Fibroblast of lung (primary cell): Measurements from ENCODE around the gene ABCG5. TPM values are rescaled to one million over a fixed set of nuclear protein-coding genes. Genes with fewer than 3 reads are reported as not detected.

Experiments
- DNase-seq, 2 donors: peaks; one replicate each; pipeline versions ENCODE4 v3.0.0 to v3.0.0-alpha.2; 2010; ENCODE audit warnings: low read depth in 2 of 2
- H2AFZ ChIP-seq: 2 replicates; pipeline ENCODE4 v1.5.1; 2012; ENCODE audit warnings: low read length, control low read depth, inconsistent platforms
- H3K27ac ChIP-seq: 2 replicates; pipeline ENCODE4 v1.5.1; 2011; ENCODE audit warnings: low read length, control low read depth; ENCODE audit not compliant: insufficient read depth
- H3K27me3 ChIP-seq: 2 replicates; pipeline ENCODE4 v1.5.1; 2011; ENCODE audit warnings: mild to moderate bottlenecking, low read length; ENCODE audit not compliant: control insufficient read depth, insufficient read depth
- H3K36me3 ChIP-seq: 2 replicates; pipeline ENCODE4 v1.5.1; 2011; ENCODE audit warnings: low read length; ENCODE audit not compliant: control insufficient read depth, insufficient read depth
- H3K4me1 ChIP-seq: 2 replicates; pipeline ENCODE4 v1.5.1; 2011; ENCODE audit warnings: low read length; ENCODE audit not compliant: control insufficient read depth, insufficient read depth; ENCODE audit errors: extremely low read depth
- H3K4me2 ChIP-seq: 2 replicates; pipeline ENCODE4 v1.5.1; 2011; ENCODE audit warnings: low read length, control low read depth; ENCODE audit not compliant: insufficient read depth; ENCODE audit errors: extremely low read depth
- H3K4me3 ChIP-seq, 4 experiments: fragments of 200-600 bp in 1 of 4; sonication (generic) in 1 of 4; replicated peaks in 1 of 4; 2 replicates each; pipeline ENCODE4 v1.5.1; 2011 to 2016; ENCODE audit warnings: low read length in 4 of 4, low read depth in 3 of 4, mild to moderate bottlenecking in 3 of 4, control low read depth in 2 of 4, inconsistent platforms in 1 of 4, mixed read lengths in 1 of 4; ENCODE audit not compliant: insufficient read depth in 1 of 4; ENCODE audit errors: control extremely low read depth in 1 of 4
- H3K79me2 ChIP-seq: 2 replicates; pipeline ENCODE4 v1.5.1; 2012; ENCODE audit warnings: mild to moderate bottlenecking, low read length, inconsistent platforms; ENCODE audit not compliant: control insufficient read depth, insufficient read depth
- H3K9ac ChIP-seq: 2 replicates; pipeline ENCODE4 v1.5.1; 2011; ENCODE audit warnings: mild to moderate bottlenecking, low read length, control low read depth; ENCODE audit not compliant: insufficient read depth
- H3K9me3 ChIP-seq: 2 replicates; pipeline ENCODE4 v1.5.1; 2012; ENCODE audit warnings: low read depth, low read length; ENCODE audit not compliant: control insufficient read depth, insufficient read depth
- H4K20me1 ChIP-seq: 2 replicates; pipeline ENCODE4 v1.5.1; 2011; ENCODE audit warnings: low read length; ENCODE audit not compliant: control insufficient read depth, insufficient read depth; ENCODE audit errors: extremely low read depth
- EZH2 ChIP-seq: IDR thresholded peaks from 2 replicates; pipeline ENCODE4 v1.5.1; 2012; ENCODE audit warnings: low read length, control low read depth, mild to moderate bottlenecking; ENCODE audit errors: missing control alignments
- polyA plus RNA-seq, 2 donors: library from polyadenylated mRNA; depleted of rRNA in 1 of 2; stranded (reverse) in 1 of 2; unstranded in 1 of 2; fragments of >200 nt; gene quantifications; 2 replicates each; pipeline ENCODE4 v1.2.1, GENCODE V29; 2011 to 2012; ENCODE audit warnings: missing spikeins in 1 of 2
- total RNA-seq: library from RNA; depleted of rRNA; stranded (reverse); fragments of >200 nt; gene quantifications from 2 replicates; pipeline ENCODE4 v1.2.1, GENCODE V29; 2014
- TF ChIP-seq, protein P1 (sequence below), 2 donors: IDR thresholded peaks in 1 of 2; conservative IDR thresholded peaks in 1 of 2; 1 replicate in 1 of 2; 2 replicates in 1 of 2; pipeline ENCODE4 v1.5.1; 2011 to 2012; ENCODE audit warnings: low read length in 2 of 2, control low read depth in 1 of 2, inconsistent platforms in 1 of 2, low read depth in 1 of 2, mild to moderate bottlenecking in 1 of 2

The ABCG5 gene
- total and polyA plus RNA-seq, 2 donors (not counting 1 experiment from before 2014, with no cell fraction given) = not detected

GRCh38 chr2:43840965-43841364 is 2.3 kb upstream of the ABCG5 start:
- no peak overlapping the region for H3K9ac ChIP-seq
- H3K79me2 ChIP-seq = no peaks in the 10 kb centered on the region
- H3K4me3 ChIP-seq = no peak overlapping the region
- no peak overlapping the region for H3K27ac ChIP-seq
- H3K27me3 ChIP-seq = peaks cover 14% of the 10 kb centered on the region
- no peak for DNase-seq
- H4K20me1 ChIP-seq = no peaks in the 10 kb centered on the region
- TF ChIP-seq, protein P1, sequence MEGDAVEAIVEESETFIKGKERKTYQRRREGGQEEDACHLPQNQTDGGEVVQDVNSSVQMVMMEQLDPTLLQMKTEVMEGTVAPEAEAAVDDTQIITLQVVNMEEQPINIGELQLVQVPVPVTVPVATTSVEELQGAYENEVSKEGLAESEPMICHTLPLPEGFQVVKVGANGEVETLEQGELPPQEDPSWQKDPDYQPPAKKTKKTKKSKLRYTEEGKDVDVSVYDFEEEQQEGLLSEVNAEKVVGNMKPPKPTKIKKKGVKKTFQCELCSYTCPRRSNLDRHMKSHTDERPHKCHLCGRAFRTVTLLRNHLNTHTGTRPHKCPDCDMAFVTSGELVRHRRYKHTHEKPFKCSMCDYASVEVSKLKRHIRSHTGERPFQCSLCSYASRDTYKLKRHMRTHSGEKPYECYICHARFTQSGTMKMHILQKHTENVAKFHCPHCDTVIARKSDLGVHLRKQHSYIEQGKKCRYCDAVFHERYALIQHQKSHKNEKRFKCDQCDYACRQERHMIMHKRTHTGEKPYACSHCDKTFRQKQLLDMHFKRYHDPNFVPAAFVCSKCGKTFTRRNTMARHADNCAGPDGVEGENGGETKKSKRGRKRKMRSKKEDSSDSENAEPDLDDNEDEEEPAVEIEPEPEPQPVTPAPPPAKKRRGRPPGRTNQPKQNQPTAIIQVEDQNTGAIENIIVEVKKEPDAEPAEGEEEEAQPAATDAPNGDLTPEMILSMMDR (conservative IDR thresholded peaks at IDR 0.05 in 1 of 2, IDR thresholded peaks at IDR 0.05 in 1 of 2; ENCODE audit: low read depth in 1 of 2, low read length in 2 of 2) = no peak
- TF ChIP-seq EZH2 = no peak
- no peak overlapping the region for H3K4me2 ChIP-seq
- H2AFZ ChIP-seq = no peak overlapping the region
- H3K36me3 ChIP-seq = no peaks in the 10 kb centered on the region
- H3K9me3 ChIP-seq = no peaks in the 10 kb centered on the region
- H3K4me1 ChIP-seq = no peaks in the 10 kb centered on the region

DNA sequence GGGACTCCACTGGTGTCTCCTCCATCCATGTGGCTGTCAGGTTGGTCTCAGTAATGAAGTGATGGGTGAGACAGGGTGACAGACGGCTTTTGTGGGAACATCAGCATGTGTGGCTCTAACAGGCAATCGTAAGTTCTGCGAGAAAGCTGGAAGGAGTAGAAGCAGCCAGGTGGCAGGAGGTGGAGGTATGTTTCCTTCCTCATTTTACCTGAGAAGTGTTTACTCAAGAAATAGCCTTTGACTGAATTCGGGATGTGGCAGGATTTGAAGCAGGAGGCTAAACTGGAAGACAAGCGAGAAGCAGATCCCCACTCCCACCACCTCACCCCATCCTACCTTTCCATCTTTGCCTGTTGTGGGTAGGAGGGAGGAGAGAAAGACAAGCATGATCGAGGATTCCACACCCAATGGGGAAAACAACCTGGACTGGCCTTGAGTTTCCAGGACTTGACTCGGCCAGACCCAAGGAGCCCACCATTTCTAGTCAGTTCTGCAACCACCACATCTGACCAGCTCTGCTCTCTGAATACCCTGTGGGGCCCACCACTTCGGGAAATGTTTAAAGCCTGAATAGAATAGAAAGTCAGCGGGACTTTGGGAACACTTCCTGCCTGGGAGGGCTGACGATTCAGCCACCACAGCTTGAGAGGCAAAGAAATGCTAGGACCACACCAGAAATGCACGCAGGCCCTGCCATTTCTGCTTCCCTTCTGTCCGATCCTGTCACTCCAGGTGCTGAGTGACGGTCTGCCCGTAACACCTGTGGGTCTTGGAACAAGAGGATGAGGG is 1.3 kb upstream of the ABCG5 start:
- TF ChIP-seq, protein P1 (conservative IDR thresholded peaks at IDR 0.05 in 1 of 2, IDR thresholded peaks at IDR 0.05 in 1 of 2; ENCODE audit: low read depth in 1 of 2, low read length in 2 of 2) = no peak
- TF ChIP-seq EZH2 = no peak
- DNase-seq = no peak
- peaks cover 14% of the 10 kb centered on the region for H3K27me3 ChIP-seq

GRCh38 chr2:43837831-43838559 is 644 bp downstream of the ABCG5 start:
- Histone ChIP-seq H4K20me1 (no peaks in the 10 kb centered on the region), H3K27ac (no peak overlapping the region), H3K4me2 (no peak overlapping the region), H3K36me3 (no peaks in the 10 kb centered on the region), H3K4me1 (no peaks in the 10 kb centered on the region), H3K79me2 (no peaks in the 10 kb centered on the region), H3K9me3 (no peaks in the 10 kb centered on the region), H3K4me3 (no peak overlapping the region), H3K9ac (no peak overlapping the region), H3K27me3 (peaks cover 8% of the 10 kb centered on the region), H2AFZ (no peak overlapping the region)
- DNase-seq = no peak
- no peak for TF ChIP-seq EZH2
- TF ChIP-seq, protein P1 (conservative IDR thresholded peaks at IDR 0.05 in 1 of 2, IDR thresholded peaks at IDR 0.05 in 1 of 2; ENCODE audit: low read depth in 1 of 2, low read length in 2 of 2) = no peak

More for the DNA sequence above, 1.3 kb upstream of the ABCG5 start:
- H3K4me3 ChIP-seq = no peak overlapping the region
- H3K79me2 ChIP-seq = no peaks in the 10 kb centered on the region
- H3K9ac ChIP-seq = no peak overlapping the region
- no peaks in the 10 kb centered on the region for H4K20me1 ChIP-seq
- no peaks in the 10 kb centered on the region for H3K36me3 ChIP-seq
- no peak overlapping the region for H3K27ac ChIP-seq
- H3K4me2 ChIP-seq = no peak overlapping the region
- no peak overlapping the region for H2AFZ ChIP-seq
- H3K4me1 ChIP-seq = no peaks in the 10 kb centered on the region
- no peaks in the 10 kb centered on the region for H3K9me3 ChIP-seq
